ENCODE results near the gene SLC5A3.

- TF ChIP-seq CTCF (IDR thresholded peaks at IDR 0.05), result no peak
- no peak for TF ChIP-seq POLR2AphosphoS5 (IDR thresholded peaks at IDR 0.05)
- TF ChIP-seq POLR2A (IDR thresholded peaks at IDR 0.05), result no peak
- no peak for TF ChIP-seq EP300 (IDR thresholded peaks at IDR 0.05)
Observed at GRCh38 chr21:34075091-34075425, 1.7 kb downstream of the SLC5A3 start.
